HL-60/S4 treated with phorbol 12-myristate 13-acetate at 8.2 ng/mL for 4 days and 3 days (cell line): ENCODE data around the gene OSBPL8.
"Not testable (repeated sequence)": the region's sequence is repeated elsewhere in the genome, so short reads cannot be mapped to it uniquely, and the experiment has no call there.

Experiments
- in situ Hi-C: fragments of 300-500 bp; cut with MboI; formaldehyde crosslinking; loops from 2 replicates; pipeline ENCODE4 v1.15.0; 2022; ENCODE audit warnings: low sequenced_read_pairs

Gene OSBPL8

GRCh38 chr12:76478045-76478444 is 81.5 kb downstream of the OSBPL8 start:
- in situ Hi-C loops, result no loop called here

GRCh38 chr12:76472862-76473261 is 86.7 kb downstream of the OSBPL8 start:
- in situ Hi-C loops, result not testable (repeated sequence)

DNA sequence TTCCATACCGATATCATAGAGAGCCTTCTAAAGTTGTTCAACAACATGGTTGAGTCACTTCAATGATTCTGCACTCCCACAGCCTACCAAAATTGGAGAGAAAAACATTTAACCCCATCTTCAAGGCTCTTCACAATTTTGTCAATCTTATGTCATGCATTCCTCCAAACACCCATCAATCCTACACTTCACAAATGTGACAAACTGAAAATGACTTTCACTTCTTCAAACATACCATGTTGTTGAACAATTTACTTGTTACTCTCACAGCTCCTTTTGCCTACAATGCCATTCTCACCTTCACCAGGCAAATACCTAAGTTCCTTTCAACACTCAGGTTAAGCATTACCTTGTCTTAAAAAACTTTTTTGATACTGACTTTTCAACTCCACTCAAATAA is 88.0 kb downstream of the OSBPL8 start:
- in situ Hi-C loops, result no loop called here

DNA sequence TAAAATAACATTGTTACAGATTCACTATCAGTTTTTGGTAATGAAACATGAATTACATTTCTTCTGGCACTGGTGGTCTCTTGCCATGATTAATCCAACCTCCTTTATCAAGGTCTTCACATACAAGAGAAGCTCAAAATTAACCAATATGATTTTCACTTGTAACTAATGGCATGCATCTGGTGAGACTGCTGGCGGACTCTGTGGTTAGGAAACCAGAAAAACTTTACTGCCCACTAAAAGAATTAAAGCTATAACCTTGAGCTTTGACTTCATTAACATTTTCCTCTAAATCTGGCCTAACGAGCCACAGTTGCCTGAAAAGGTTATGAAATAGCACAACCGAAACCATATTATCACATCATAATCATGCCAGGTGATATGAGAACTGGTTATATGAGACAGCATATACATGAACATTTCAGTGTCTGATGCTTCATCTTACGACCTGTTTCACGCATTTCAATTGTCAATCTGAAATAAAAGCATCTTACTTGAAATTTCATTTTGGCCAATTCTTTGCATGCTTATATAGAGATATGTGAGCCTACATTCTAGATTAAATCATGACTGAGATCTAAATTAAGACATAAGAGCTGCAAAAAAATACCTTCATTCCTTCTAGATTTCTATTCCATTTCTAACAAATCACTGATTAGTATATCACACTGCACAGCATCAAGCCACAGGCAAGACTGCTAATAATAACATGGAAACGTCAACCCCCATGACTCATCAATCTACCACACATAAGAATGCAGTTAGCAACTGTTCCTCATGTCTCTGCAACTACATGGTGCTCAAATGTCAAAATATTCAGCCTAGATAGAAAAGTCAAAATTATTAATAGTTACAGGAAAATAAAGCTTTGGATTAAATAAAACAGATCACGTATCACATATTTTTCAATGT is 89.3 kb downstream of the OSBPL8 start:
- in situ Hi-C loops, result no loop called here

GRCh38 chr12:76464631-76465166 is 94.9 kb downstream of the OSBPL8 start:
- in situ Hi-C loops, result no loop called here

DNA sequence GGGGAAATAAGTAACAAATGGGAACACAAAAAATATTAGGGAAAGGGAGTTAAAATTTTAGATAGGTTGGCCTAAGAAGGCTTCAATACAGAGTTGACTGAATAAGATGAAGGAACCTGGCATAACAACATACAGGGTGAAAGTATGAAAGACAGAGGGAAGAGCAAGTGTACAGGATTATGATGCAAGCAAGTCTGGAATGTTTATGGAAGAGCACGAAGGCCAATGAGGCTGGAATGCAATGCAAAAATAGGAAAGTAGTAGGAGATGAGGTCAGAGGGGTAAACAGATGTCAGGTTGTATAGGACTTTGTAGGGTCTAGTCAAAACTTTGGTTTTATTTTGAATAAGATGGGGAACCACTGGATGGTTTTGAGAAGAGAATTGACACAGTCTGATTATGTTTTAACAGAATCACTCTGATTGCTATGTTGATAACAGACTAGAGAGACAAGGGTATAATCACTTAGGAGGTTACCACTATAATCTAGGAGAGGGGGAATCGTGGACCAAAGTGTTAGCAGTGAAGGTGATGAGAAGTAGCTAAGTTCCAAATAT is 96.8 kb downstream of the OSBPL8 start:
- in situ Hi-C loops, result no loop called here

DNA sequence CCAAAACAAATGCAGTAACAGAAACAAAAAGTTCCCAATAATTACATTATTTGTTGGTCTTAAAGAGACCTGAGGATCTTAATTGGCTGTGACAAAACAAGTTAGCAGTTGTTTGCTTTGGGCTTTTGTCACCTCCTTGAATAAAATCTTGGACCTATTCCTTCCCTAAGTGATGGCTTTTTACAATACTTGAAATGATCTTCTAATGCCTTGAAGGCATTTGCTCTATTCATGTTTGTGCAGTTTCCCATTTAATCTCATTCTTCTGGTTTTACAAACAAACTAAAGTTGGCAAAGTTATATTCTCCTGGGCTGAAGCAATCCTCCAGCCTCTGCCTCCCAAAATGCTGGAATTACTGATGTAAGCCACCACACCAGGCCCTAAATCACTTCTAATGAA is 98.8 kb downstream of the OSBPL8 start:
- in situ Hi-C loops, result no loop called here

DNA sequence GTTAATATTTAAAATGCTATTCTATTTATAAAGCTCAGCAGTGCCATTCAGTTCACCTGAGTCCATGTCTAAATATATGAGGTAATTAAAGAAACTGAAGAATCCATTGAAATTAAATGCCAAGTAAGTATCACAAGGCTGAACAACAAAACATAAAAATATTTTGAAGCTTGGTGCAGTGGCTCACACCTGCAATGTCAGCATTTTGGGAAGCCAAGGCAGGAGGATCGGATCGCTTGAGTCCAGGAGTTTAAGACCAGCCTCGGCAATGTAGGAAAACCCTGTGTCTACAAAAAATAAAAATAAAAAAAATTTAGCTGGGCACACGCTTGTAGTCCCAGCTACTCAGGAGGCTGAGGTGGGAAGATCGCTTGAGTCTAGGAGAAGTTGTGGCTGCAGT is 101.8 kb downstream of the OSBPL8 start:
- in situ Hi-C loops, result no loop called here

- in situ Hi-C loops, result no loop called here
Measured at GRCh38 chr12:76457010-76457409, 102.6 kb downstream of the OSBPL8 start.

DNA sequence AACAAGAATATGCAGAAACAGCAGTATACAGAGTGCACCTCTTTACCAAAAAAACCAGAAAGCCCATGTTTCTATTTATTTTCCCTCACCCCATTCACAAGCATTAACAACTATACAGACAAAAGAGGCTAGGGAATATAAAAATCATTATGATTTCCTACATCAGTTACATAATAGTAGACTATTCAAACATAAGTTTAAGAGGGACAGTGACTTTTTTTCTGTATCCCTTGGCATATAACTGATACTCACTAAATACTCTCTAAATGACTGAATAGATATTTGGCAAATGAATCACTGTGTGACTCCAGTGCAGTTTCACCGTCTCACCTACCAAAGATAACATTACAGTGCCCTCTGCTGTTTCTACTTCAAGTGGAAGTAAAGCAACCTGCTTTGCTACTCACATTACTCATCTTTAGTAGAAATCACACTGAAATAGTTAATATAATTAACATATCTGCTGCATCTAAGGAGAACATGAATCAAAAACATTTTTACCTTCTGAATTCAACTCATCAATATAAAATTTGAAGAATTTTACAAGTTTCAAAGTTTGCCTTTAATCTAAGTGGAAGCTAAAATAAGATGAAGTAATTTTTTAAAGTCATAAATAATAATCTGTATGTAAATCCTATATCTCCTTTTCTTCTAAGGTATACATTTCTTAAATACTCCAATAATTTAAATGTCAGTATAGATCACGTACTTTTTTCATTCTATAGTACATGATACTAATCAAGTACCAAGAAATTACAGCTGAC is 103.8 kb downstream of the OSBPL8 start:
- in situ Hi-C loops, result no loop called here

DNA sequence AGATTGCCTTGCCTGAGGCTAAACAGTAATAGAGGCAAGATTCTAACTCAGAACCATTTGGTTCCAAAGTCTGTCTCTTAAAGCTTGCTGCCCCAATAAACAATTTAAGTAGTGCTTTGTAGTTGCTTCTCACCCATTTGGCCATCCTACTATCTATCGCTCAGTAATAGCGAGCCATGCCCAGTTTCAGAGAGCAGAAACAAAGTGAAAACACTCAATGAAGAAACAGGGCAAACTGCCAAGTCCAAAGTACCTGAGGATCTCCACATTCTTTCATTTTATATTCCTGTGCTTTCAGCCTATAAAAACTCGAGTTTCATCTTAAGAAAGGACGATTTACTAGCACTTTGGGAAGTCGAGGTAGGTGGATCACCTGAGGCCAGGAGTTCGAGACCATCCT is 108.0 kb downstream of the OSBPL8 start:
- in situ Hi-C loops, result no loop called here

DNA sequence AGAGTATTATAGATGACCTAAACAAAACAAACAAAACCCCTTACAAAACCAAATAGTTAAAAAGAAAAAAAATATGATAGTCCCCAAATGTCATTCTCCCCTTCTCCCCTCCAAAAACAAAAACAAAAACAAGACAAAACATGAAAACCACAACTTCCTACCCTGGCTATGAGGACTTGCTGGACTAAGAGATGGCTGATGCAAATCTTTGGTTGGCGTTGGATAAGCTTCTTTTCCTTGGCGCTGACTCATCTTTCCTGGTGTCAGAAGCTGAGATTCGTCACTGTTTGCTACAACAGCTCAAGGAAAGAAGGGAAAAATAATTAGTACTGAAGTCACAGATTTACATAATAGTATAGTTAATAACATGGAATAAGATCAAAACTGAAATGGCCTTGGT is 108.9 kb downstream of the OSBPL8 start:
- in situ Hi-C loops, result no loop called here

GRCh38 chr12:76449993-76450392 is 109.6 kb downstream of the OSBPL8 start:
- in situ Hi-C loops, result no loop called here

DNA sequence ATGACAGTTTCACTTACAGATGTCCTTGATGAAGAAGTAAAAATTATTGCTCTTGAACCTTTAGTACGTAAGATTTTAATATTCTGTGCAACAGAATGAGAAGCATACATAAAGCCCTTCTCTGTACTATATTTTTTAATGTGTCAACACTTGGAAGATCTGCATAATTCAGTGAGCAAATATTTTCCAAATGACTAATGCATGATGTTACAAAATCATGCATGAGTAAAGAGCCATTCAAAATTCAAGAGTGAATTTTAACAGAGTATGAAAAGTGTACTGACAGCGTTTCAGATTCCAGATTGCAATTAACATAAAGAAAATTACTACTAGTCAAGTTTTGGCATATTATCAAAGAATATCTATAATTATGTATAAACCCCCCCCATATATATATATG is 110.0 kb downstream of the OSBPL8 start:
- in situ Hi-C loops, result no loop called here

DNA sequence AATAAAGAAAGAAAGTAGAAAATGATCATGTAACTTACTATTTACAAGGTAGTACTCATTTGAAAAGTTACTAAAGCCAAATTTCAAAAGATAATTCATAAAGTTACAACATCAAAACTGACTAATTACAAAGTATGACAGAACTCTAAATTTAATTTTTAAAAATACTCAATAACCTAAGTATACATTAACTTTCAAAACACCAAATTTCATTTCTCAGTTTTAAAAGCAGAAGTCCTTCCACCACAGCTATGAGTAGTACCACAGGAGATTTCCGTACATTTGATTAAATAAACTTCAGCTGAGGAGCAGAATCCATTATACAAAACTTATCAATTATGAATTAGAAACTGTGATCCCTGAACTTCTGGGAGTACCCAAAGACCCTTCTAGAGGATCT is 110.6 kb downstream of the OSBPL8 start:
- in situ Hi-C loops, result no loop called here

GRCh38 chr12:76446090-76446489 is 113.5 kb downstream of the OSBPL8 start:
- in situ Hi-C loops, result no loop called here

DNA sequence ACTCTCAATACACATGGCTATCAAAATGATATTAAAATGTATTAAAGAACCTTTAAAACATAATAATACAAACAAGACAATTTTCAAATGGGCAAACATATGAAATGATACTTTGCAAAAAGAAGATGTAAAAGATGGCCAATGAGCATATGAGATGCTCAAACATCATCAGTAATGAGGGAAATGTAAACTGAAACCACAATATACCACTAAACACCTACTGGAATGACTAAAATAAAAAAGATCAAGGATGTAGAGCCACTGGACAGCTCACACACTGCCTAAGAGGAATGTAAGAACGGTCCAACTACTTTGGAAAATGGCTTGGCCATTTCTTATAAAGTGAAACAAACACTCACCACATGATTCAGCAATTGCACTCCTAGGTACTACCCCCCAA is 114.1 kb downstream of the OSBPL8 start:
- in situ Hi-C loops, result no loop called here

- in situ Hi-C loops, result no loop called here
Measured at GRCh38 chr12:76444408-76444984, 115.1 kb downstream of the OSBPL8 start.

DNA sequence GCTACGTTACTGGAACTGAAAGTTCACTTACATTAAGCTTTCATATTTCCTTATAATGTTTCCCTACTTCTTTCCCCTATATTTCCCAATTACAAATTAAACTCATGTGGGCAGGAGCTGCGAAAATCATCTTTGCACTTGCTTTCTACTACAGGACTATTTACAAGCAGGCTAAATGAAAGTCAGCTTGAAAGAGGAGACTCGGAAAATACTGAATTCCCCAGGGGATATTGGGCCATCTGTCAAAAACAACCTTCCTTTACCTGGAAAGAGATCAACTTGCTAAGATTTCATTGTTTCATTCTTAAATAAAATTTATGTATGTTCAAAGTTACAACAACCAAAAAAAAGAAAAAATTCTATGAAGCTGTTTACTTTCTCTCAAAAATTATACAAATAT is 118.6 kb downstream of the OSBPL8 start:
- in situ Hi-C loops, result no loop called here

DNA sequence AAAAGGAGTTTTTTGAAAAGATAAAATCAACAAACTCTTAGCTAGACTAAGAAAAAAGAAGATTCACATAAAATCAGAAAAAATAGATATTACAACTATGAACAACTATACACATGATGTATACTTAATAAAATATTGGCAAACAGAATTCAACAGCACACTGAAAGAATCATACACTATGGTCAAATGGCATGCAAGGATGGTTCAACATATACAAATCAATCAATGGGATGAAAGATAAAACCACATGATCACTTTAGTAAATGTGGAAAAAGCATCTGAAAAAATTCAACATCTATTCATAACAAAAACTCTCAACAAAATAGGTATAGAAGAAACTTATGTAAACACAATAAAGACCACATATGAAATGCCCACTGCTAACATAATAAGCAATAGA is 126.8 kb downstream of the OSBPL8 start:
- in situ Hi-C loops, result no loop called here

GRCh38 chr12:76428117-76428516 is 131.5 kb downstream of the OSBPL8 start:
- in situ Hi-C loops, result no loop called here
